H9 (cell line): ENCODE results near the gene MAML3. TPM values are rescaled to one million over a fixed set of nuclear protein-coding genes. Genes with fewer than 3 reads are reported as not detected.

Experiments used
- DNase-seq: peaks from one replicate; pipeline ENCODE4 v3.0.0-alpha.2; 2017
- H2AFZ ChIP-seq: one replicate; pipeline ENCODE4 v1.6.1; 2013; ENCODE audit warnings: mild to moderate bottlenecking, low read length, control low read depth, moderate library complexity
- H2AK5ac ChIP-seq: 2 replicates; pipeline ENCODE4 v1.6.1; 2013; ENCODE audit warnings: low read length, control low read depth, mixed read lengths; ENCODE audit not compliant: insufficient read length
- H2BK120ac ChIP-seq: one replicate; pipeline ENCODE4 v1.6.1; 2013; ENCODE audit warnings: low read depth, mild to moderate bottlenecking, low read length, control low read depth, inconsistent platforms; ENCODE audit not compliant: poor library complexity, severe bottlenecking
- H2BK12ac ChIP-seq: 2 replicates; pipeline ENCODE4 v1.6.1; 2013; ENCODE audit warnings: low read length, control low read depth, mixed read lengths, low read depth; ENCODE audit not compliant: insufficient read length
- H2BK15ac ChIP-seq: 2 replicates; pipeline ENCODE4 v1.6.1; 2013; ENCODE audit warnings: low read depth, low read length, control low read depth
- H2BK20ac ChIP-seq: one replicate; pipeline ENCODE4 v1.6.1; 2013; ENCODE audit warnings: low read depth, mild to moderate bottlenecking, low read length, control low read depth, inconsistent platforms; ENCODE audit not compliant: poor library complexity, severe bottlenecking
- H2BK5ac ChIP-seq: 2 replicates; pipeline ENCODE4 v1.6.1; 2013; ENCODE audit warnings: low read length, control low read depth, mixed read lengths; ENCODE audit not compliant: insufficient read length
- H3K14ac ChIP-seq: 2 replicates; pipeline ENCODE4 v1.6.1; 2013; ENCODE audit warnings: low read length, control low read depth; ENCODE audit not compliant: insufficient read depth
- H3K18ac ChIP-seq: 2 replicates; pipeline ENCODE4 v1.6.1; 2013; ENCODE audit warnings: low read depth, mild to moderate bottlenecking, mixed read lengths, low read length, control low read depth; ENCODE audit not compliant: insufficient read length
- H3K23ac ChIP-seq: 2 replicates; pipeline ENCODE4 v1.6.1; 2013; ENCODE audit warnings: low read length, control low read depth, mixed read lengths, low read depth; ENCODE audit not compliant: insufficient read length
- H3K23me2 ChIP-seq: 2 replicates; pipeline ENCODE4 v1.6.1; 2013; ENCODE audit warnings: low read depth, mild to moderate bottlenecking, mixed read lengths, low read length, control low read depth; ENCODE audit not compliant: insufficient read length, poor library complexity, severe bottlenecking
- H3K27ac ChIP-seq: 2 replicates; pipeline ENCODE4 v1.5.1; 2013; ENCODE audit warnings: low read length, control low read depth, mixed read lengths, low read depth; ENCODE audit not compliant: insufficient read length
- H3K27me3 ChIP-seq: 2 replicates; pipeline ENCODE4 v1.6.1; 2013; ENCODE audit warnings: low read length, control low read depth, inconsistent platforms; ENCODE audit not compliant: insufficient read depth
- H3K4ac ChIP-seq: 2 replicates; pipeline ENCODE4 v1.6.1; 2013; ENCODE audit warnings: low read depth, mild to moderate bottlenecking, control low read depth, inconsistent platforms, low read length, moderate library complexity
- H3K4me1 ChIP-seq: 2 replicates; pipeline ENCODE4 v1.6.1; 2013; ENCODE audit warnings: low read length, control low read depth, inconsistent platforms; ENCODE audit not compliant: insufficient read depth
- H3K4me2 ChIP-seq: 2 replicates; pipeline ENCODE4 v1.6.1; 2013; ENCODE audit warnings: low read length, control low read depth, mixed read lengths; ENCODE audit not compliant: insufficient read length, insufficient read depth
- H3K56ac ChIP-seq: 2 replicates; pipeline ENCODE4 v1.6.1; 2013; ENCODE audit warnings: low read depth, mild to moderate bottlenecking, mixed read lengths, low read length, control low read depth; ENCODE audit not compliant: insufficient read length
- H3K79me1 ChIP-seq: 2 replicates; pipeline ENCODE4 v1.6.1; 2013; ENCODE audit warnings: low read depth, mild to moderate bottlenecking, moderate library complexity, low read length, control low read depth, inconsistent platforms; ENCODE audit not compliant: insufficient read depth, poor library complexity, severe bottlenecking
- H3K79me2 ChIP-seq: 2 replicates; pipeline ENCODE4 v1.6.1; 2013; ENCODE audit warnings: low read length, control low read depth, inconsistent platforms; ENCODE audit not compliant: insufficient read depth
- H3K9ac ChIP-seq: 2 replicates; pipeline ENCODE4 v1.6.1; 2013; ENCODE audit warnings: low read length, control low read depth, mixed read lengths; ENCODE audit not compliant: insufficient read length; ENCODE audit errors: extremely low read depth
- H3K9me3 ChIP-seq: one replicate; pipeline ENCODE4 v1.6.1; 2013; ENCODE audit warnings: low read depth, low read length, inconsistent platforms; ENCODE audit not compliant: control insufficient read depth
- H3T11ph ChIP-seq: one replicate; pipeline ENCODE4 v1.6.1; 2013; ENCODE audit warnings: mild to moderate bottlenecking, low read length, control low read depth, inconsistent platforms
- H4K20me1 ChIP-seq: one replicate; pipeline ENCODE4 v1.6.1; 2013; ENCODE audit not compliant: control insufficient read depth, insufficient read length, insufficient read depth
- H4K5ac ChIP-seq: 2 replicates; pipeline ENCODE4 v1.6.1; 2013; ENCODE audit warnings: low read depth, mild to moderate bottlenecking, mixed read lengths, low read length, control low read depth; ENCODE audit not compliant: insufficient read length
- H4K8ac ChIP-seq: replicated peaks from 2 replicates; pipeline ENCODE4 v1.6.1; 2013; ENCODE audit warnings: low read length, control low read depth, mixed read lengths, low read depth; ENCODE audit not compliant: insufficient read length
- H4K91ac ChIP-seq: 2 replicates; pipeline ENCODE4 v1.6.1; 2013; ENCODE audit warnings: low read depth, mild to moderate bottlenecking, moderate library complexity, mixed read lengths, low read length, control low read depth; ENCODE audit not compliant: insufficient read length
- H3K27ac Mint-ChIP-seq, 3 experiments: 2 replicates in 2 of 3; 3 replicates in 1 of 3; pipeline ENCODE4 v1.8.0; 2020 to 2021; ENCODE audit warnings: mixed read lengths in 3 of 3, mild to moderate bottlenecking in 1 of 3, moderate library complexity in 1 of 3
- H3K27me3 Mint-ChIP-seq: 2 replicates; pipeline ENCODE4 v1.8.0; 2021; ENCODE audit warnings: low read depth, mild to moderate bottlenecking, moderate library complexity, mixed read lengths
- H3K36me3 Mint-ChIP-seq, 3 experiments: 2 replicates in 2 of 3; 3 replicates in 1 of 3; pipeline ENCODE4 v1.8.0; 2020 to 2021; ENCODE audit warnings: low read depth in 3 of 3, mixed read lengths in 3 of 3; ENCODE audit not compliant: insufficient read depth in 1 of 3
- H3K4me1 Mint-ChIP-seq, 2 experiments: 2 replicates each; pipeline ENCODE4 v1.8.0; 2020; ENCODE audit warnings: mixed read lengths in 2 of 2
- H3K4me3 Mint-ChIP-seq, 2 experiments: 2 replicates in 1 of 2; 3 replicates in 1 of 2; pipeline ENCODE4 v1.8.0; 2020 to 2021; ENCODE audit warnings: mild to moderate bottlenecking in 2 of 2, mixed read lengths in 2 of 2, moderate library complexity in 1 of 2
- H3K9me3 Mint-ChIP-seq, 2 experiments: 2 replicates in 1 of 2; 3 replicates in 1 of 2; pipeline ENCODE4 v1.8.0; 2020; ENCODE audit warnings: mild to moderate bottlenecking in 2 of 2, mixed read lengths in 2 of 2, moderate library complexity in 1 of 2
- WGBS: extraction: QIAGEN DNeasy Blood & Tissue Kit; methylation state at CpG from one replicate; pipeline ENCODE4 v1.1.7; 2013; ENCODE audit warnings: missing lambda C conversion rate, low lambda C conversion rate, mixed read lengths; ENCODE audit not compliant: insufficient read length; ENCODE audit errors: extremely low coverage; 5-methylcytosine and 5-hydroxymethylcytosine counted together
- total RNA-seq: library from RNA; stranded (reverse); gene quantifications from 2 replicates; pipeline ENCODE4 v1.2.1, GENCODE V29; 2021
- TF ChIP-seq, protein P1 (sequence below): fragments of 200-600 bp; sonication (generic); conservative IDR thresholded peaks from 3 replicates; pipeline ENCODE4 v1.8.0; 2021; ENCODE audit warnings: antibody characterized with exemption, mild to moderate bottlenecking

MAML3 gene
- total RNA-seq, 1 experiment from 2014 or later, result 3.9 TPM

DNA sequence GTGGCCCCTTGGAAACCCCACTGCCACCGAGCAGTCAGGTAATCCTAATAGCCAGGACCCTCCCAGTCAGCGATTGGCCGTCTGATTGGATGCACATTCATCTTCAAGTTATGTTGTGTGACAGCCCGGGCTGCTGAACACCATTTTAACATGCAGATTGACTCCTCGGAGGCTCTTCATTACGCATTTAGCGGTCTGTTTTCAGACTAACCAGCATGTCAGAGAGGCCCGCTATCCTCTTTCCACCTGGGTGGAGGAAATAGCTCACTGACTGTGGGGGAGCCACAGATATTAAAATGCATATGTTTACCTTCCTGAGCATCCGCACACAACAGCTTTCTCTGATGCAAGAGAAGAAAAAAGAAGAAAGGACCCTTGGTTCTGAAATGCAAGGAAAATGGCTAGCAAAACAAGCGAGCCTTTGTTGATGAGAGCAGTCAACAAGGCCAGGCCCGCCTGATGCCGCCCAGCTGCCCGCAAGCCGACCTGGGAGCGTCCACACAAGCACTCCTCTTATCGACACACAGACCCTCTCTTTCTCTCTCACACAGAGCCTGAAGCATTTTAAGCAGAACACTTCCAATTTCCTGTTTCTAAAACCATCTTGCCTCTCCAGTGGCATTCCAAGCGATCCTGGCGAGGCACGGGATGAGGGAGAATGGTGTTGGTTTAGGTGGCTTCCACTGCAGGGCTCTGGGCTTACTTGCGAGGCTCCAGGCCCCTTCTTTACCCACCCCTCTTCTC is 370.1 kb downstream of the MAML3 start:
- no peaks in the 10 kb centered on the region for H3K36me3 Mint-ChIP-seq
- Histone ChIP-seq H3K79me1 (no peaks in the 10 kb centered on the region), H4K20me1 (no peaks in the 10 kb centered on the region), H2AFZ (no peak overlapping the region), H2BK5ac (no peak overlapping the region), H2BK120ac (no peak overlapping the region), H3K23ac (no peak overlapping the region), H3K18ac (no peak overlapping the region), H3K27me3 (no peaks in the 10 kb centered on the region), H4K8ac (no peak overlapping the region), H3K9me3 (no peaks in the 10 kb centered on the region), H2BK15ac (no peak overlapping the region), H4K91ac (no peak overlapping the region), H3K4me2 (no peak overlapping the region), H2BK20ac (no peak overlapping the region), H2AK5ac (no peak overlapping the region), H3T11ph (no peak overlapping the region), H3K23me2 (no peaks in the 10 kb centered on the region), H3K14ac (no peak overlapping the region), H3K4me1 (peaks cover 10% of the 10 kb centered on the region), H3K27ac (no peak overlapping the region), H3K4ac (no peak overlapping the region), H3K79me2 (no peaks in the 10 kb centered on the region), H2BK12ac (no peak overlapping the region), H3K9ac (no peak overlapping the region), H3K56ac (no peak overlapping the region), H4K5ac (no peak overlapping the region)
- TF ChIP-seq, protein P1, sequence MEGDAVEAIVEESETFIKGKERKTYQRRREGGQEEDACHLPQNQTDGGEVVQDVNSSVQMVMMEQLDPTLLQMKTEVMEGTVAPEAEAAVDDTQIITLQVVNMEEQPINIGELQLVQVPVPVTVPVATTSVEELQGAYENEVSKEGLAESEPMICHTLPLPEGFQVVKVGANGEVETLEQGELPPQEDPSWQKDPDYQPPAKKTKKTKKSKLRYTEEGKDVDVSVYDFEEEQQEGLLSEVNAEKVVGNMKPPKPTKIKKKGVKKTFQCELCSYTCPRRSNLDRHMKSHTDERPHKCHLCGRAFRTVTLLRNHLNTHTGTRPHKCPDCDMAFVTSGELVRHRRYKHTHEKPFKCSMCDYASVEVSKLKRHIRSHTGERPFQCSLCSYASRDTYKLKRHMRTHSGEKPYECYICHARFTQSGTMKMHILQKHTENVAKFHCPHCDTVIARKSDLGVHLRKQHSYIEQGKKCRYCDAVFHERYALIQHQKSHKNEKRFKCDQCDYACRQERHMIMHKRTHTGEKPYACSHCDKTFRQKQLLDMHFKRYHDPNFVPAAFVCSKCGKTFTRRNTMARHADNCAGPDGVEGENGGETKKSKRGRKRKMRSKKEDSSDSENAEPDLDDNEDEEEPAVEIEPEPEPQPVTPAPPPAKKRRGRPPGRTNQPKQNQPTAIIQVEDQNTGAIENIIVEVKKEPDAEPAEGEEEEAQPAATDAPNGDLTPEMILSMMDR, result no peak
- peak overlapping the region in 1 of 3 experiments; percentile 53; a peak in 1 of 7 replicates for H3K27ac Mint-ChIP-seq
- peaks cover 23 to 27% of the 10 kb centered on the region in 2 experiments for H3K4me1 Mint-ChIP-seq
- WGBS, result no CpG with 5 or more reads among the region's 20 CpGs
- 0 out of 5 replicates have a peak overlapping the region, but pooled peaks of 1 of the 2 experiments have one; percentile 11 for H3K4me3 Mint-ChIP-seq
- H3K9me3 Mint-ChIP-seq, result no peaks in the 10 kb centered on the region
- no peak for DNase-seq
- H3K27me3 Mint-ChIP-seq, result peaks cover 2% of the 10 kb centered on the region; the same call in 1 of the 2 replicates
